Ammon's horn (tissue), 1 donor: ENCODE data around the gene DUSP16.
"Not testable (repeated sequence)": the region's sequence is repeated elsewhere in the genome, so short reads cannot be mapped to it uniquely, and the experiment has no call there.

Experiments used
- DNase-seq: peaks from one replicate; pipeline ENCODE4 v3.0.0-alpha.2; 2016; ENCODE audit warnings: low spot score

Gene DUSP16

GRCh38 chr12:12546314-12546772 is 16.3 kb downstream of the DUSP16 start:
- no peak for DNase-seq

GRCh38 chr12:12543959-12544358 is 18.7 kb downstream of the DUSP16 start:
- DNase-seq: no peak

GRCh38 chr12:12542964-12543363 is 19.7 kb downstream of the DUSP16 start:
- DNase-seq: no peak

GRCh38 chr12:12542286-12542685 is 20.4 kb downstream of the DUSP16 start:
- DNase-seq: no peak

GRCh38 chr12:12541782-12542181 is 20.9 kb downstream of the DUSP16 start:
- DNase-seq: no peak

- DNase-seq: no peak
These were observed 22.2 kb downstream of the DUSP16 start for GRCh38 chr12:12540261-12541013.

- no peak for DNase-seq
These were observed 23.4 kb downstream of the DUSP16 start for GRCh38 chr12:12539028-12539810.

- no peak for DNase-seq
These were observed 24.1 kb downstream of the DUSP16 start for GRCh38 chr12:12538535-12538934.

- no peak for DNase-seq
These were observed 25.2 kb downstream of the DUSP16 start for GRCh38 chr12:12537421-12537820.

- DNase-seq: no peak
These were observed 27.7 kb downstream of the DUSP16 start for GRCh38 chr12:12534975-12535374.

- DNase-seq: no peak
These were observed 28.3 kb downstream of the DUSP16 start for GRCh38 chr12:12534166-12534866.

- DNase-seq: no peak
These were observed 29.3 kb downstream of the DUSP16 start for GRCh38 chr12:12533238-12533829.

- DNase-seq: no peak
These were observed 31.5 kb downstream of the DUSP16 start for GRCh38 chr12:12531194-12531593.

GRCh38 chr12:12529783-12530421 is 32.8 kb downstream of the DUSP16 start:
- no peak for DNase-seq

- DNase-seq: no peak
These were observed 34.0 kb downstream of the DUSP16 start for GRCh38 chr12:12528361-12529270.

- no peak for DNase-seq
These were observed 34.8 kb downstream of the DUSP16 start for GRCh38 chr12:12527820-12528296.

- no peak for DNase-seq
These were observed 38.5 kb downstream of the DUSP16 start for GRCh38 chr12:12524128-12524527.

- DNase-seq: no peak
These were observed 39.4 kb downstream of the DUSP16 start for GRCh38 chr12:12523229-12523628.

GRCh38 chr12:12522657-12523056 is 40.0 kb downstream of the DUSP16 start:
- not testable (repeated sequence) for DNase-seq

GRCh38 chr12:12521888-12522287 is 40.8 kb downstream of the DUSP16 start:
- DNase-seq: peak; percentile 52
